Gastroesophageal sphincter (tissue), 3 donors: ENCODE measurements around the gene CLCNKB.

Source experiments
- CTCF ChIP-seq, 4 experiments: fragments of 200-600 bp in 2 of 4; fragments of 450-650 bp in 2 of 4; sonication (generic) in 1 of 4; IDR thresholded peaks; one replicate each; pipeline ENCODE4 v1.5.1; 2017 to 2019; ENCODE audit warnings: antibody characterized with exemption in 4 of 4, mild to moderate bottlenecking in 2 of 4, moderate library complexity in 2 of 4
- POLR2A ChIP-seq, 2 donors: fragments of 450-650 bp; IDR thresholded peaks; one replicate each; pipeline ENCODE4 v1.6.1; 2017; ENCODE audit warnings: antibody characterized with exemption in 2 of 2, mild to moderate bottlenecking in 2 of 2, moderate library complexity in 1 of 2
- POLR2AphosphoS5 ChIP-seq: sonication (generic); formaldehyde crosslinking; IDR thresholded peaks from one replicate; pipeline ENCODE4 v1.6.1; 2017; ENCODE audit warnings: antibody characterized with exemption

GRCh38 chr1:16013220-16013907 lies 30.2 kb upstream of the CLCNKB start:
- TF ChIP-seq CTCF (IDR thresholded peaks at IDR 0.05) (no peak), POLR2AphosphoS5 (peak; percentile 83), POLR2A (IDR thresholded peaks at IDR 0.05) (no peak)
